HL-60/S4 treated with retinoic acid at 250 ng/mL for 4 days and 3 days (cell line): ENCODE data around the gene TACSTD2.
"Not testable (repeated sequence)": the region's sequence is repeated elsewhere in the genome, so short reads cannot be mapped to it uniquely, and the experiment has no call there.

Experiments used
- in situ Hi-C: fragments of 300-500 bp; cut with MboI; formaldehyde crosslinking; loops from 2 replicates; pipeline ENCODE4 v1.7.0; 2022; ENCODE audit warnings: low sequenced_read_pairs

Gene TACSTD2

GRCh38 chr1:58568271-58568860 is 8.7 kb downstream of the TACSTD2 start:
- in situ Hi-C loops: no loop called here

- in situ Hi-C loops: no loop called here
Observed at GRCh38 chr1:58566339-58566738, 10.7 kb downstream of the TACSTD2 start.

- in situ Hi-C loops: not testable (repeated sequence)
Observed at GRCh38 chr1:58563715-58564114, 13.3 kb downstream of the TACSTD2 start.

GRCh38 chr1:58561633-58562032 is 15.4 kb downstream of the TACSTD2 start:
- in situ Hi-C loops: no loop called here

- in situ Hi-C loops: no loop called here
Observed at GRCh38 chr1:58555393-58555792, 21.7 kb downstream of the TACSTD2 start.

- in situ Hi-C loops: no loop called here
Observed at GRCh38 chr1:58551186-58552140, 25.6 kb downstream of the TACSTD2 start.

- in situ Hi-C loops: not testable (repeated sequence)
Observed at GRCh38 chr1:58549291-58549690, 27.8 kb downstream of the TACSTD2 start.

GRCh38 chr1:58548371-58548770 is 28.7 kb downstream of the TACSTD2 start:
- in situ Hi-C loops: no loop called here

GRCh38 chr1:58546520-58547308 is 30.3 kb downstream of the TACSTD2 start, which contains the start of gene OMA1:
Gene OMA1 (minus strand): TSS chr1:58546726. CDS start chr1:58539294, 7,432 bp downstream.
- in situ Hi-C loops: no loop called here

GRCh38 chr1:58545591-58546519 is 31.2 kb downstream of the TACSTD2 start:
- in situ Hi-C loops: no loop called here

- in situ Hi-C loops: no loop called here
Observed at GRCh38 chr1:58543260-58543659, 33.8 kb downstream of the TACSTD2 start.

GRCh38 chr1:58539553-58539952 is 37.5 kb downstream of the TACSTD2 start:
- in situ Hi-C loops: no loop called here

GRCh38 chr1:58538821-58539220 is 38.2 kb downstream of the TACSTD2 start:
- in situ Hi-C loops: no loop called here

GRCh38 chr1:58531842-58532241 is 45.2 kb downstream of the TACSTD2 start:
- in situ Hi-C loops: not testable (repeated sequence)

GRCh38 chr1:58529284-58529683 is 47.8 kb downstream of the TACSTD2 start:
- in situ Hi-C loops: no loop called here

GRCh38 chr1:58528518-58528917 is 48.5 kb downstream of the TACSTD2 start:
- in situ Hi-C loops: no loop called here
